ENCODE measurements around the gene CNTD1.

GRCh38 chr17:42853968-42854790 is 55.5 kb downstream of the CNTD1 start:
- TF ChIP-seq EZH2 (IDR thresholded peaks at IDR 0.05; ENCODE audit: insufficient read depth, poor library complexity, severe bottlenecking): no peak
- TF ChIP-seq EZH2phosphoT487 (IDR thresholded peaks at IDR 0.05; ENCODE audit: insufficient read depth, low read depth): no peak
